Mucosa of rectum (tissue), 2 donors: ENCODE measurements around the gene PTH1R.

ENCODE experiments used
- H3K27ac ChIP-seq, 2 donors: one replicate each; pipeline ENCODE4 v1.7.0; 2013; ENCODE audit warnings: inconsistent platforms in 2 of 2, low read depth in 2 of 2, low read length in 2 of 2
- H3K27me3 ChIP-seq, 2 donors: one replicate each; pipeline ENCODE4 v1.7.0; 2013; ENCODE audit warnings: low read length in 2 of 2; ENCODE audit not compliant: control insufficient read depth in 2 of 2, insufficient read depth in 2 of 2
- H3K36me3 ChIP-seq, 2 donors: one replicate each; pipeline ENCODE4 v1.7.0; 2013; ENCODE audit warnings: low read length in 2 of 2; ENCODE audit not compliant: control insufficient read depth in 2 of 2, insufficient read depth in 2 of 2
- H3K4me1 ChIP-seq, 2 donors: one replicate each; pipeline ENCODE4 v1.7.0; 2013; ENCODE audit warnings: low read length in 2 of 2, mild to moderate bottlenecking in 1 of 2; ENCODE audit not compliant: control insufficient read depth in 2 of 2, insufficient read depth in 2 of 2
- H3K4me3 ChIP-seq, 2 donors: one replicate each; pipeline ENCODE4 v1.7.0; 2013; ENCODE audit warnings: low read length in 2 of 2
- H3K9ac ChIP-seq, 2 donors: one replicate each; pipeline ENCODE4 v1.7.0; 2013; ENCODE audit warnings: low read length in 2 of 2, low read depth in 1 of 2, mild to moderate bottlenecking in 1 of 2
- H3K9me3 ChIP-seq, 2 donors: one replicate each; pipeline ENCODE4 v1.7.0; 2013; ENCODE audit warnings: low read length in 2 of 2; ENCODE audit not compliant: control insufficient read depth in 2 of 2
- donor health status: healthy.
- donor health status: Normal muscosa, but diverticular disease.

PTH1R gene

DNA sequence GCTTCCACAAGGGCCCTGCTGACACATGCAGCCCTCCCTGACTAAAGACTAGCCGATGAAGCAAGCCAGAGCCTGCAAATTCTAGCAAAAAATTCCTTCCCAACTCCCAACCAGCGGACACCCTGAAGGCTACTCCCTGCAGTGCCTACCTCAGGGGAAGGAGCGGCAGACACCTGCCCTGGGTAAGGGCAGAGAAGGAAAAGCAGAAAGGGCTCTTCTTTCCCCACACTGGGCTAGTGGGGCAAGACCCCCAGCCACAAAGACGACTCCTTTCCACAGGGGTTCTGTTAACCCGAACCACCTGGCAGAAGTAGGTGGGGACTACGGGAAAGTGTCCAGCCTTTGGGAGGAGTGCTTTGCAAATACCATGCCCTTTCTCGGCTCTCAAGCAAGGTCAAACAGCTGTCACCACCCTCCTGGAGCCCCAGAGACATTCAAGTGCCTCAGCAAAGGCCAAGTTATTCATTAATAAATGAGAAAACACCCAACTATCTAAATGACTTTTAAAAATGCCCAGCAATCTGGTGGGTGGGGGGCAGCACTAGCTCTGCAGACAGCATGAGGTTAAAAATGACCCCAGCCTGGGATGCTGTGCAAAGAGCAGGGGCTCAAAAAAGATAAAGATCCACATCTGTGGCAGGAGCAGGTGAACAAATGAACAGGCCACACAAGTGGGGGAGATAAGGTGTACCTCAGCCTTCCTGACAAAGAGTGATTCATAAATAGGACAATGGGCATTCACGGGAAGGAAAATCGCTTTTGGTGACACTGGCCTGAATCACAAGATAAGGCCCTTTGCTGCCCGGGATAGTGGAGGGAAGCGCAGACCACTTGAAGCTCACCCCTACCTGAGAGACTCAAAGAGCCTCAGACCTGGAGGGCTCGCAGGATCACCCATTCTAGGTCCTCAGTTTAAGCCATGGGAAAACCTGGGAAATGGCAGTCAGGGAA lies 66.0 kb downstream of the PTH1R start:
- H3K4me1 ChIP-seq = peaks cover 70 to 76% of the 10 kb centered on the region in 2 donors
- H3K27ac ChIP-seq = peak overlapping the region; percentile 88 to 90
- H3K4me3 ChIP-seq = peak overlapping the region; percentile 44 to 60
- H3K9me3 ChIP-seq = no peaks in the 10 kb centered on the region
- H3K27me3 ChIP-seq = no peaks in the 10 kb centered on the region
- peak overlapping the region; percentile 60 to 68 for H3K9ac ChIP-seq
- peaks cover 0 to 23% of the 10 kb centered on the region in 2 donors for H3K36me3 ChIP-seq

DNA sequence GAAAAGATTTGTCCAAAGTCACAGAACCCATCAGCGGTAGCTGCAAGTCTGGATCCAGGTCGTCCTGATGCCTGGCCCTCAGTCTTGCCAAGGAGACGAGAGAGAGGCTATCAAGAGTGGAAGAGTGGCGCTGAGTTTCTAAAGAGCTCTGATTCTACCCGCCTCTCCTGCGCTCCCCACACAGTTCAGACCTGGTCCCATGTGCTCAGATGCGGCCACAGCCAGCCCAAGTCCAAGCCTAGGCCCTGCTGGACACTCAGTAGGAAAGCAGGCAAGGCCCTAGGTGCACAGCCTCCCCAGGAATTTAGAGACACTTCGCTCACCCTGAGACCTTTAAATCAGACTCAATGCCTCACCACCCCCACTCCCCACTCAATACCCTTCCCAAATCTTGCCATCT lies 66.7 kb downstream of the PTH1R start:
- H3K9ac ChIP-seq = peak overlapping the region; percentile 60 to 68
- H3K4me1 ChIP-seq = peaks cover 77% of the 10 kb centered on the region in 2 donors
- H3K36me3 ChIP-seq = peaks cover 0 to 19% of the 10 kb centered on the region in 2 donors
- H3K27ac ChIP-seq = peak overlapping the region; percentile 88 to 90
- H3K9me3 ChIP-seq = no peaks in the 10 kb centered on the region
- no peaks in the 10 kb centered on the region for H3K27me3 ChIP-seq
- H3K4me3 ChIP-seq = no peak overlapping the region

DNA sequence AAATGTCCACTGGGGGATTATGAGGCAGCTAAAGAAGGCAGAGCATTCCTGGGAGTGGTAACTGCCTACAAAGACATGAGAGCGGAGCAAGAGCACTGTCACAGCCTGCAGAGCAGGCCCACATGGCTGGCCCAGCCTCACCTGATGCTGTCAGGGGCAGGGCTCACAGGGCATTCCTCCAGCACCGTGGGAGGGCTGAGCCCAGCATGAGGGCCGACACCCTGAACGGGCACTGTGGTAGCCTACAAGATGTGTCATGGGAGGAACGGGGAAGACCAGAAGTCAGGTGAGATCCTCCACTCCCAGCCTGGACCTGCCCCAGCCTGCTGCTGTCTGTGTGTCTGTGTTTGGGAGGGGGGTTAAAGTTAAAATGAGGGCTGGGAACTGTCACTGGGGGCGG lies 68.9 kb downstream of the PTH1R start:
- no peaks in the 10 kb centered on the region for H3K9me3 ChIP-seq
- peak overlapping the region in 1 of 2 donors; percentile 69 for H3K9ac ChIP-seq

DNA sequence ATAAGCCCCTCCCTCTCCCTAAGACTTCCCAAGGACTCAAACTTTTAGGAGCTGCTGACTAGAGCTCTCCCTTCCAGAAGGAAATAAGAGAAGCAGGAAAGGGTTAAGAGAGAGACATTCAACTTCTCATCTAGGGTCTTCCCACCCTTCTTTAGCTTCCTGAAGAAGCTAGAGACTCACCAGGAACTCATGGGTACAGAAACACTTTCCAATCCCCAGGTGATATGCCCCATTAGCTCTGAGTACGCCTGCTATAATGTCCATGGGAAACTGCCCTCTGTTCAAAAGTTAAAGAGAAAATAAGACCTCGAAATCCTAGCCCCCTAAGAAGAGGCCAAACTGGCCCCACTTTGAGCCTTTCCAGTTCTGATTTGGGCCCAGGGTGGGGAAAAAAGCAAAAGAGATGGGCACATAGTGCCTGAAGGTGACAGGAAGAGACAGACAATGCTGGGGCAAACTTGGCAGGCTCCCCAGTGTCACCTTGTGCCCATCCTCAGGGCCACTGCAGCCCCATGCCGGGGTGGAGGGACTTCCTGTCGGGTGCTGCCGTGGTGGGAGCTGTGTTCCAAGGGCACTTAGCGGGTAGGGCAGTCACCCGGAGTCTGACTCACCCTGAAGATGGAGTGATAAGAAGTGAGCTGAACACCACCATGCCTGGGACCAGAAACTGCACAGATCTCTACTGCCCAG lies 69.5 kb downstream of the PTH1R start:
- H3K27me3 ChIP-seq = no peaks in the 10 kb centered on the region
- peak overlapping the region; percentile 88 to 93 for H3K27ac ChIP-seq
- H3K9me3 ChIP-seq = no peaks in the 10 kb centered on the region
- H3K4me1 ChIP-seq = peaks cover 81 to 83% of the 10 kb centered on the region in 2 donors
- peak overlapping the region; percentile 31 to 49 for H3K4me3 ChIP-seq
- peaks cover 0 to 3% of the 10 kb centered on the region in 2 donors for H3K36me3 ChIP-seq
- H3K9ac ChIP-seq = peak overlapping the region; percentile 38 to 69

More for the DNA sequence above, 68.9 kb downstream of the PTH1R start:
- Histone ChIP-seq H3K27me3 (no peaks in the 10 kb centered on the region), H3K4me3 (no peak overlapping the region), H3K4me1 (peaks cover 86 to 89% of the 10 kb centered on the region in 2 donors), H3K27ac (peak overlapping the region; percentile 88 to 93), H3K36me3 (peaks cover 0 to 3% of the 10 kb centered on the region in 2 donors)

DNA sequence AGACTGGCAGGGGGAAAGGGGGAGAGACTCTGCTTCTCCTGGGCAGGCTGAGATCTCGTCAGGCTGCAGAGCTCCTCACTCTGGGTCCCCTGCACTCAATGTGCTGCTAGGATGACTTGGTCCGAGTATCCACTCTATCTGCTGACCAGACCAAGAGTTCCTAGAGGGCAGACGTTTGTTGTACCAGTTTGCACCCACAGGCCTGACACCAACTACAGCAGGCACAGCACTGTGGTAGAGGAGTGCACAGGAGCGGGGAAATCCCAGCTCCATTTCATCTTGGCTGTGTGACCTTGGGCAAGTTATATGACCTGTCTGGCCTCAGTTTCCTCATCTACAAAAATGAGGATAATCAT lies 70.0 kb downstream of the PTH1R start:
- Histone ChIP-seq H3K4me3 (peak overlapping the region; percentile 31 to 49), H3K36me3 (peaks cover 0 to 3% of the 10 kb centered on the region in 2 donors), H3K27me3 (no peaks in the 10 kb centered on the region), H3K4me1 (peaks cover 76 to 78% of the 10 kb centered on the region in 2 donors), H3K27ac (peak overlapping the region; percentile 88 to 93), H3K9me3 (no peaks in the 10 kb centered on the region), H3K9ac (peak overlapping the region; percentile 38 to 69)

DNA sequence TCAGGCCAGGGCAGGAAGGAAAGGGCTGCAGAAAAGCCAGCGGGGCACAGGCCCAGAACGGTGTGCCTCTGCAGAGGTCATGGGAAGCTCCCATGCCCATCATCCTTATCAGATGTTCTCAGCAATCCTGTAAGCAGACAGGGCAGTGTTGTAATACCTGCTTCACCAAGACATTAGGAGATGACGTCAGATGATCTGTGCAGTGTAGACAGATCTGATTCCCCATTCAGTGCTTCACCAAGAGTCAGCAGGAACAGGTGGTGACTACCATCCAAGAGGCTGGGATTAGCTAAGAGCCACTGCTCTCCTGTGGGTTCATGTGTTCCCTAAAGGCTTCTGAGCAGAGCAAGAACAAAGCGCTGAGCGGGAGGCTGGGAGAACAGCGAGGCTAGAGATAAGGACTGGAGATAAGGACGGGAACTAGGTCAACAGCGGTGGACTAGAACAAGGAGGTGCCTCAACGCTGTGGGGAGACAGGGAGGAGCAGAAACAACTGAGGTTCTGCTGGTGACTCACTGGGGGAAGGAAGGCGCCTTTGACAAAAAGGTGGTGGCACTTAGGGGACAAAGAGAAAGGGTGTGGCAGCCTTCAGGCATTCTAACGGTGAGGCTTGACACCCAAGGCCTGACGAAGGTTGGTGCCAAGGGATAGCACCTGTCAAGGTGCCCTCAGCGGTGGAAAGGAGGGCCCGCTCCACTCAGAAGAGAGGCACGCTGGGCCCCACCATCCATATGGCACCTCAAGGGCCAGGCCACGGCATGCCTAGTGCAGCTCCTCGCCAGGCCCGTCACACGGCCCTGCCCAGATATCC lies 70.7 kb downstream of the PTH1R start:
- no peaks in the 10 kb centered on the region for H3K9me3 ChIP-seq
- H3K36me3 ChIP-seq = peaks cover 0 to 3% of the 10 kb centered on the region in 2 donors
- peaks cover 69 to 71% of the 10 kb centered on the region in 2 donors for H3K4me1 ChIP-seq
- H3K4me3 ChIP-seq = peak overlapping the region; percentile 18 to 55
- H3K27me3 ChIP-seq = no peaks in the 10 kb centered on the region
- peak overlapping the region; percentile 88 to 93 for H3K27ac ChIP-seq
- peak overlapping the region; percentile 38 to 69 for H3K9ac ChIP-seq

DNA sequence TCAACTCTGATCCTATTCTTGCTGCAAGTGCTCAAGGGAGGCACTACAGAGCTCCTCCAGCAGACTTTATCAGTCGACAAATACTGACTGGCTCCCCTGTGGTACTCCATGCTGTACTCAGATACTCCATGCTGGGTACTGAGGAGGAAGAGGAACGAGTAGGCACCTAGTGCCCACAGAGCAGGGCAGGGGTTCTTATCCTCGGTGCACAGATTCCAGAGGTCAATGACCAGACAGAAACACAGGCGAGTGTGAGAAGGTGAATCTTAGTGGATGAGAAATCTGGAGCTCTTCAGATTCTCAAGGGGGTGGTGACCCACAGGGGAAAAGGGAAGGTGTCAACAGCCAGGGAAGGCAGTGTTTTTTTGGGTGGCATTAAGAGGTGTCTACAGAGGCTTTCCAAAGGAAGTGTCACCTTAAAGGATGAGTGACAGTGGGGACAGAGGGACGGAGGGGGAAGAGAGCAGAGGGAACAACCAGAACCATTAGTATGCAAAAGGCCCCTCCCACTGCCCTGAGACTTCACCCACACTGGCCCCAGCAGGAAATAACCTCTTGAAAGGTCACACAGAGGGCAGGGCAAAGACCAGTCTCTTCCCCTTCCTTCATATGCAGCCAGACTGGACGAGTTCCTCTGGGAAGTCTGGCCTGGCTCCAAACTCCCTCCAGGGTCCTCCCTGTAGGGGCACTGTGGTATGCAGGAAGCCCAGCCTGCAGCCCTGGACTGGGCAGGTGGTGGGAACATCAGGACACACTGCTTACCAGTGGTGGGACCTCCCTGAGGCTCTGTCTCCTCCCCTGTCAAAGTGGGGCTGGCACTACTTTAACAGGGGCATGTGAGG lies 71.5 kb downstream of the PTH1R start:
- Histone ChIP-seq H3K9ac (peak overlapping the region; percentile 6 to 18), H3K4me3 (peak overlapping the region in 1 of 2 donors; percentile 55), H3K27ac (peak overlapping the region; percentile 88 to 93), H3K36me3 (peaks cover 0 to 3% of the 10 kb centered on the region in 2 donors), H3K27me3 (no peaks in the 10 kb centered on the region), H3K4me1 (peaks cover 63 to 65% of the 10 kb centered on the region in 2 donors), H3K9me3 (no peaks in the 10 kb centered on the region)

DNA sequence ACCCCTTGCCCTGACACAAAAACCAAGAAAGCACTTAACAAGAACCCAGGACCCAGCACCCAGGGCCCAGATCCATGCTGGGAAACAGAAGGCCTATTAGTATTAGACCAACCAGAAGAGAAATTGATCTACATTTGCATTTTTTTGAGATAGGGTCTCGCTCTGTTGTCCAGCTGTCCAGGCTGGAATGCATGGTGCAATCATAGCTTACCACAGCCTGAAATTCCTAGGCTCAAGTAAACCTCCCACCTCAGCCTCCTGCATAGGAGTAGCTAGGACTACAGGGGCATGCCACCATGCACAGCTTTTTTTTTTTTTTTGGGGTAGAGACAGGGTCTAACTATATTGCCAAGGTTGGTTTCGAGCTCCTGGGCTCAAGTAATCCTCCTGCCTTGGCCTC lies 72.7 kb downstream of the PTH1R start:
- Histone ChIP-seq H3K27ac (peak overlapping the region in 1 of 2 donors; percentile 6), H3K27me3 (no peaks in the 10 kb centered on the region), H3K4me3 (no peak overlapping the region), H3K9ac (no peak overlapping the region), H3K36me3 (peaks cover 0 to 3% of the 10 kb centered on the region in 2 donors), H3K4me1 (peaks cover 51 to 57% of the 10 kb centered on the region in 2 donors), H3K9me3 (no peaks in the 10 kb centered on the region)

DNA sequence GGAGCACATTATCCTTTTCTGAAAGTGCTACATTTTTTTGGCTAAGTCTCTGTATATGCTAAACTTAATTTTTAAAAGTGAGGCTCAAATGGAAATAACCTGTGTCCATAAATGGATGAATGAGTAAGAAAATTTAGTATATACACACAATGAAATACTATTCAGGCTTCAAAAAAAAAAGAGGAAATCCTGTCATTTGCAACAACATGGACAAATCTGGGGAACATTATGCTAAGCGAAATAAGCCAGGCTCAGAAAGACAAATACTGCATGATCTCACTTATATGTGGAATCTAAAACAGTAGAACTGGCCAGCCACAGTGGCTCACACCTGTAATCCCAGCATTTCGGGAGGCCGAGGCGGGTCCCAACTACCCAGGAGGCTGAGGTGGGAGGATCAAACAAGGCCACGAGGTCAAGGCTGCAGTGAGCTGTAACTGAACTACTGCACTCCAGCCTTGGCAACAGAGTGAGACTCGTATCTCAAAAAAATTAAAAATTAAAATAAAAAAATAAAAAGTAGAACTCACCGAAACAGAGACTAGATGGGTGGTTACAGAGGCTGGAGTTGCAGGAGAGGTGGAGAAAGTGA lies 73.2 kb downstream of the PTH1R start:
- no peak overlapping the region for H3K9ac ChIP-seq
- H3K27ac ChIP-seq = no peak overlapping the region
- no peaks in the 10 kb centered on the region for H3K27me3 ChIP-seq
- H3K36me3 ChIP-seq = peaks cover 0 to 3% of the 10 kb centered on the region in 2 donors
- H3K4me1 ChIP-seq = peaks cover 52 to 55% of the 10 kb centered on the region in 2 donors
- no peaks in the 10 kb centered on the region for H3K9me3 ChIP-seq
- no peak overlapping the region for H3K4me3 ChIP-seq
